B cell (primary cell): ENCODE results near the gene MAP2K7. TPM values are rescaled to one million over a fixed set of nuclear protein-coding genes. Genes with fewer than 3 reads are reported as not detected.

ENCODE experiments used
- ATAC-seq: fragments of 200-7000 bp; cut with Tn5 transposase; one replicate; pipeline ENCODE4 v1.10.0; 2021; ENCODE audit warnings: low read depth, mild to moderate bottlenecking, moderate number of reproducible peaks, moderate library complexity
- CTCF ChIA-PET: fragments of 350-600 bp; sonication (Branson Sonifier 250); formaldehyde crosslinking; loops from one replicate; lab custom pipeline; 2021; ENCODE audit warnings: antibody characterized with exemption, inconsistent platforms; lab: Charles Lee
- POLR2A ChIA-PET: fragments of 350-600 bp; sonication (Branson Sonifier 250); formaldehyde crosslinking; loops from one replicate; lab custom pipeline; 2021; ENCODE audit warnings: antibody characterized with exemption; lab: Charles Lee
- DNase-seq: peaks from one replicate; pipeline ENCODE4 v3.0.0; 2013
- H2AFZ ChIP-seq: 2 replicates; pipeline ENCODE4 v1.6.1; 2012; ENCODE audit warnings: mild to moderate bottlenecking, low read depth, low read length; ENCODE audit not compliant: insufficient read depth, poor library complexity, severe bottlenecking
- H3K27ac ChIP-seq, 2 donors: 1 replicate in 1 of 2; 2 replicates in 1 of 2; pipeline ENCODE4 v1.5.1; 2012 to 2013; ENCODE audit warnings: low read length in 2 of 2, mild to moderate bottlenecking in 2 of 2, moderate library complexity in 1 of 2
- H3K27me3 ChIP-seq, 4 experiments: fragments of 200-600 bp in 1 of 4; sonication (generic) in 1 of 4; replicated peaks in 1 of 4; 1 replicate in 2 of 4; 2 replicates in 2 of 4; pipeline versions ENCODE4 v1.6.1 to v1.7.0; 2013 to 2016; ENCODE audit warnings: low read length in 3 of 4, mild to moderate bottlenecking in 2 of 4, mixed read lengths in 1 of 4, moderate library complexity in 1 of 4; ENCODE audit not compliant: insufficient read depth in 4 of 4, control insufficient read depth in 3 of 4; ENCODE audit errors: control extremely low read depth in 1 of 4
- H3K36me3 ChIP-seq, 2 experiments: replicated peaks in 1 of 2; 1 replicate in 1 of 2; 2 replicates in 1 of 2; pipeline versions ENCODE4 v1.6.1 to v1.7.1; 2013; ENCODE audit warnings: low read length in 1 of 2; ENCODE audit not compliant: insufficient read depth in 2 of 2, control insufficient read depth in 1 of 2; ENCODE audit errors: control extremely low read depth in 1 of 2, extremely low read depth in 1 of 2
- H3K4me1 ChIP-seq, 2 donors: fragments of 200-600 bp in 1 of 2; sonication (generic) in 1 of 2; 1 replicate in 1 of 2; 2 replicates in 1 of 2; pipeline versions ENCODE4 v1.5.1 to v1.6.1; 2013 to 2017; ENCODE audit warnings: low read length in 2 of 2; ENCODE audit not compliant: control insufficient read depth in 2 of 2, insufficient read depth in 2 of 2
- H3K4me2 ChIP-seq: replicated peaks from 2 replicates; pipeline ENCODE3; 2012; ENCODE audit warnings: mild to moderate bottlenecking, low read depth, low read length; ENCODE audit not compliant: poor library complexity, severe bottlenecking
- H3K4me3 ChIP-seq, 5 experiments: fragments of 200-600 bp in 1 of 5; sonication (generic) in 1 of 5; 1 replicate in 3 of 5; 2 replicates in 2 of 5; pipeline versions ENCODE4 v1.5.1 to v1.7.0; 2011 to 2016; ENCODE audit warnings: low read length in 4 of 5, mild to moderate bottlenecking in 4 of 5, low read depth in 2 of 5, control low read depth in 1 of 5, moderate library complexity in 1 of 5; ENCODE audit not compliant: insufficient read depth in 1 of 5; ENCODE audit errors: control extremely low read depth in 1 of 5, extremely low read depth in 1 of 5
- H3K79me2 ChIP-seq: fragments of 200-600 bp; sonication (generic); one replicate; pipeline ENCODE4 v1.6.0; 2016; ENCODE audit warnings: low read length; ENCODE audit not compliant: control insufficient read depth, insufficient read depth
- H3K9ac ChIP-seq: fragments of 200-600 bp; sonication (generic); 2 replicates; pipeline ENCODE4 v1.6.1; 2017; ENCODE audit warnings: mild to moderate bottlenecking, low read length, moderate library complexity
- H3K9me3 ChIP-seq, 3 donors: one replicate each; pipeline versions ENCODE4 v1.6.1 to v1.7.1; 2013; ENCODE audit warnings: low read length in 2 of 3; ENCODE audit not compliant: control insufficient read depth in 2 of 3, insufficient read depth in 1 of 3; ENCODE audit errors: control extremely low read depth in 1 of 3
- H4K20me1 ChIP-seq: 2 replicates; pipeline ENCODE4 v1.6.0; 2012; ENCODE audit warnings: mild to moderate bottlenecking, low read length; ENCODE audit not compliant: insufficient read depth, control insufficient read depth, poor library complexity, severe bottlenecking
- H3K27ac Mint-ChIP-seq: one replicate; pipeline ENCODE4 v1.8.0; 2021; ENCODE audit warnings: mixed read lengths
- H3K27me3 Mint-ChIP-seq: one replicate; pipeline ENCODE4 v1.8.0; 2021; ENCODE audit warnings: mixed read lengths
- H3K4me1 Mint-ChIP-seq: one replicate; pipeline ENCODE4 v1.8.0; 2021; ENCODE audit warnings: mixed read lengths
- H3K4me3 Mint-ChIP-seq: one replicate; pipeline ENCODE4 v1.8.0; 2021; ENCODE audit warnings: mixed read lengths
- H3K9me3 Mint-ChIP-seq: one replicate; pipeline ENCODE4 v1.8.0; 2022; ENCODE audit warnings: mixed read lengths; ENCODE audit not compliant: insufficient read depth
- CTCF ChIP-seq: fragments of 200-600 bp; IDR thresholded peaks from one replicate; pipeline ENCODE4 v1.8.0; 2022; ENCODE audit warnings: antibody characterized with exemption, mild to moderate bottlenecking
- EZH2 ChIP-seq: IDR thresholded peaks from 2 replicates; pipeline ENCODE4 v1.6.1; 2012; ENCODE audit warnings: borderline replicate concordance, low read depth, mild to moderate bottlenecking, moderate library complexity, low read length; ENCODE audit not compliant: insufficient read depth, poor library complexity, severe bottlenecking
- WGBS: methylation state at CpG from one replicate; pipeline ENCODE4 v1.1.5; 2013; ENCODE audit warnings: missing lambda C conversion rate; ENCODE audit not compliant: insufficient coverage; 5-methylcytosine and 5-hydroxymethylcytosine counted together
- intact Hi-C: fragments of 100-400 bp; cut with micrococcal nuclease; formaldehyde crosslinking; loops from one replicate; pipeline ENCODE4 v1.10.0; 2022
- polyA plus RNA-seq: library from polyadenylated mRNA; depleted of rRNA; stranded (reverse); fragments of >200 nt; gene quantifications from 2 replicates; pipeline ENCODE4 v1.2.3, GENCODE V29; 2012
- total RNA-seq, 2 donors: library from RNA; stranded (reverse); fragments of 120-200 nt in 1 of 2; gene quantifications; 1 replicate in 1 of 2; 2 replicates in 1 of 2; pipeline versions ENCODE4 v1.2.3 to v1.2.4, GENCODE V29; 2013 to 2022

MAP2K7 gene
- total and polyA plus RNA-seq, 2 donors (not counting 1 experiment from before 2014, with no cell fraction given): 56.0 to 71.9 TPM

GRCh38 chr19:7923295-7924191 lies 19.9 kb downstream of the MAP2K7 start:
- DNase-seq (no peak), ATAC-seq (no peak)
- peaks cover 35 to 41% of the 10 kb centered on the region in 2 donors for H3K4me1 ChIP-seq
- Mint-ChIP-seq H3K9me3 (no peaks in the 10 kb centered on the region), H3K27ac (no peak overlapping the region), H3K4me1 (peaks cover 38% of the 10 kb centered on the region), H3K4me3 (peak overlapping the region; percentile 29), H3K27me3 (peaks cover 8% of the 10 kb centered on the region)
- H4K20me1 ChIP-seq: peaks cover 48% of the 10 kb centered on the region
- WGBS: 92% methylated on average over 18 of the region's 31 CpGs
- H3K27me3 ChIP-seq: peaks cover 0 to 12% (median 8%) of the 10 kb centered on the region in 4 experiments
- peaks cover 0 to 11% (median 0%) of the 10 kb centered on the region in 3 donors for H3K9me3 ChIP-seq
- H3K79me2 ChIP-seq: peaks cover 5% of the 10 kb centered on the region
- no peak overlapping the region for H3K9ac ChIP-seq
- TF ChIP-seq CTCF (no peak), EZH2 (no peak)
- no peak overlapping the region for H3K4me3 ChIP-seq
- no peak overlapping the region for H2AFZ ChIP-seq
- H3K27ac ChIP-seq: no peak overlapping the region
- intact Hi-C loops: no loop called here
- H3K36me3 ChIP-seq: peaks cover 0 to 13% of the 10 kb centered on the region in 2 experiments
- ChIA-PET CTCF (interaction anchor here (1.0 to 1.5 kb wide), 5 partner anchors 18 to 355 kb away, joined by 3 to 5 read pairs (median 5); no protein-coding TSS in a partner anchor), POLR2A (interaction anchor here (1.8 kb wide), 1 partner anchor 20 kb away, joined by 4 read pairs; the partner anchor contains the start of gene TIMM44)
- no peak overlapping the region for H3K4me2 ChIP-seq
